Measurements from ENCODE around the gene C8A. TPM values are rescaled to one million over a fixed set of nuclear protein-coding genes. Genes with fewer than 3 reads are reported as not detected.

Gene C8A
- total and polyA plus RNA-seq, 12 donors: 0.09 TPM; not detected in 11

DNA sequence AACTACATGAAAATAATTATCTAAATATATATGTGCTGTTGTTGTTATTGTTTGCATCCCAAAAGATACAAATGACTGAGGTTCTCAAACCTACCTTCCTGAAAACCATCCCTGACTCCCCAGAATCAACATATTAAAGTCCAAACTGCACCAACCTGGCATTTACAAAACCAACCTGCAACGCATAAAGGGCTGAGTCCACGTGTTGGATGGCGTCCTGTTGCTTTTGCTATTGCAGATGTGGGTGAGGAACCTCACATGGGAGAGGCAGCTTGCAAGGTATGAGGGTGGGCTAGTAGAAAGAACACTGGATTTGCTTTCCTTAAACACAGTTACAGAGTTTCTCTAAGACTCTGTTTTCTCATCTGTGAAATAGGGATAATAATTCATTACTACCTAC lies 112.8 kb downstream of the C8A start:
- Histone ChIP-seq H3K9me3 (peaks cover 0 to 5% (median 0%) of the 10 kb centered on the region in 11 donors), H3K4me3 (no peak overlapping the region), H3K27me3 (peaks cover 0 to 3% (median 0%) of the 10 kb centered on the region in 7 donors), H3K36me3 (no peaks in the 10 kb centered on the region), H3K27ac (no peak overlapping the region), H3K4me1 (no peaks in the 10 kb centered on the region)
- no peak for DNase-seq
- ATAC-seq: no peak
- intact Hi-C loops (cut with DNase I): loop anchor here in 3 of 10 donors (5.0 to 10.0 kb wide), 3 partner anchors 113 to 135 kb away; partner anchors contain the start of gene C8A (in 1 of the 3)
- 74 to 80% methylated on average over 3 of the region's 3 CpGs for WGBS, 2 donors
- TF ChIP-seq, protein P1, sequence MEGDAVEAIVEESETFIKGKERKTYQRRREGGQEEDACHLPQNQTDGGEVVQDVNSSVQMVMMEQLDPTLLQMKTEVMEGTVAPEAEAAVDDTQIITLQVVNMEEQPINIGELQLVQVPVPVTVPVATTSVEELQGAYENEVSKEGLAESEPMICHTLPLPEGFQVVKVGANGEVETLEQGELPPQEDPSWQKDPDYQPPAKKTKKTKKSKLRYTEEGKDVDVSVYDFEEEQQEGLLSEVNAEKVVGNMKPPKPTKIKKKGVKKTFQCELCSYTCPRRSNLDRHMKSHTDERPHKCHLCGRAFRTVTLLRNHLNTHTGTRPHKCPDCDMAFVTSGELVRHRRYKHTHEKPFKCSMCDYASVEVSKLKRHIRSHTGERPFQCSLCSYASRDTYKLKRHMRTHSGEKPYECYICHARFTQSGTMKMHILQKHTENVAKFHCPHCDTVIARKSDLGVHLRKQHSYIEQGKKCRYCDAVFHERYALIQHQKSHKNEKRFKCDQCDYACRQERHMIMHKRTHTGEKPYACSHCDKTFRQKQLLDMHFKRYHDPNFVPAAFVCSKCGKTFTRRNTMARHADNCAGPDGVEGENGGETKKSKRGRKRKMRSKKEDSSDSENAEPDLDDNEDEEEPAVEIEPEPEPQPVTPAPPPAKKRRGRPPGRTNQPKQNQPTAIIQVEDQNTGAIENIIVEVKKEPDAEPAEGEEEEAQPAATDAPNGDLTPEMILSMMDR (IDR thresholded peaks at IDR 0.05): no peak

Other genes starting within 250 kb of the C8A start
- 100 to 1,000 TPM in 7 of 10 donors, 10 to 100 TPM in 3; 71.8 to 166 (median 143) TPM for gene PRKAA2, start 209.5 kb upstream of the C8A start, total RNA-seq
- gene PRKAA2, start 209.5 kb upstream of the C8A start, polyA plus RNA-seq: 10 to 100 TPM in 1 of 2 donors, 1 to 10 TPM in 1; 8.0 to 23.7 TPM
- gene FYB2, start 35.4 kb upstream of the C8A start, total RNA-seq: 10 to 100 TPM in 5 of 10 donors, 1 to 10 TPM in 5; 8.0 to 17.4 (median 9.9) TPM
- gene FYB2, start 35.4 kb upstream of the C8A start, polyA plus RNA-seq: 100 to 1,000 TPM in 1 of 2 donors, under 1 TPM in 1; 0.22 to 123 TPM
- gene C8B, start 111.2 kb downstream of the C8A start, total RNA-seq: not detected
- not detected for gene C8B, start 111.2 kb downstream of the C8A start, polyA plus RNA-seq

All from heart right ventricle (tissue), 16 donors.